Measurements from ENCODE around the gene AKT3.
A peak's percentile ranks its signal among the peaks of the same experiment; 100 is the strongest.

AKT3 gene

GRCh38 chr1:243585982-243586381, 264.1 kb downstream of the AKT3 start:
- DNase-seq (ENCODE audit: low read depth, low spot score): no peak
- H3K4me3 ChIP-seq (ENCODE audit: low read depth, low read length): no peak overlapping the region
- TF ChIP-seq CTCF (IDR thresholded peaks at IDR 0.05; ENCODE audit: insufficient read depth, low read length, missing control alignments): no peak
- ChIA-PET CTCF (no interaction called here), POLR2A (no interaction called here)

GRCh38 chr1:243582326-243582725, 267.7 kb downstream of the AKT3 start:
- no peak for TF ChIP-seq CTCF (IDR thresholded peaks at IDR 0.05; ENCODE audit: insufficient read depth, low read length, missing control alignments)
- POLR2A ChIA-PET: no interaction called here
- CTCF ChIA-PET: no interaction called here
- H3K4me3 ChIP-seq (ENCODE audit: low read depth, low read length): no peak overlapping the region
- peak; percentile 79 for DNase-seq (ENCODE audit: low read depth, low spot score)

GRCh38 chr1:243580984-243581383, 269.1 kb downstream of the AKT3 start:
- no peak for TF ChIP-seq CTCF (IDR thresholded peaks at IDR 0.05; ENCODE audit: insufficient read depth, low read length, missing control alignments)
- CTCF ChIA-PET: no interaction called here

GRCh38 chr1:243580072-243580471, 270.0 kb downstream of the AKT3 start:
- no peak for TF ChIP-seq CTCF (IDR thresholded peaks at IDR 0.05; ENCODE audit: insufficient read depth, low read length, missing control alignments)
- no peak overlapping the region for H3K4me3 ChIP-seq (ENCODE audit: low read depth, low read length)
- ChIA-PET CTCF (no interaction called here), POLR2A (no interaction called here)
- DNase-seq (ENCODE audit: low read depth, low spot score): no peak

More at GRCh38 chr1:243580984-243581383, 269.1 kb downstream of the AKT3 start:
- DNase-seq (ENCODE audit: low read depth, low spot score): no peak
- POLR2A ChIA-PET: no interaction called here
- H3K4me3 ChIP-seq (ENCODE audit: low read depth, low read length): no peak overlapping the region

- DNase-seq (ENCODE audit: low read depth, low spot score): no peak
- ChIA-PET POLR2A (no interaction called here), CTCF (no interaction called here)
- H3K4me3 ChIP-seq (ENCODE audit: low read depth, low read length): no peak overlapping the region
- no peak for TF ChIP-seq CTCF (IDR thresholded peaks at IDR 0.05; ENCODE audit: insufficient read depth, low read length, missing control alignments)
Measured at GRCh38 chr1:243575070-243575469, 275.0 kb downstream of the AKT3 start.

- TF ChIP-seq CTCF (IDR thresholded peaks at IDR 0.05; ENCODE audit: insufficient read depth, low read length, missing control alignments): no peak
- POLR2A ChIA-PET: no interaction called here
Measured at GRCh38 chr1:243572940-243573339, 277.1 kb downstream of the AKT3 start.

More at GRCh38 chr1:243572940-243573339, 277.1 kb downstream of the AKT3 start:
- DNase-seq (ENCODE audit: low read depth, low spot score): no peak
- no peak overlapping the region for H3K4me3 ChIP-seq (ENCODE audit: low read depth, low read length)
- CTCF ChIA-PET: interaction anchor here (1.1 to 1.3 kb wide), 2 partner anchors 21 to 176 kb away, joined by 4 read pairs; no protein-coding TSS in a partner anchor

Data from AG04449 (cell line).